GF-D8 (cell line): ENCODE measurements around the gene ZNF830.
A peak's percentile ranks its signal among the peaks of the same experiment; 100 is the strongest.
"Not testable (repeated sequence)": the region's sequence is repeated elsewhere in the genome, so short reads cannot be mapped to it uniquely, and the experiment has no call there.

Source experiments
- DNase-seq: peaks from one replicate; lab custom pipeline; 2025; lab: John Stamatoyannopoulos, UW

The ZNF830 gene, protein sequence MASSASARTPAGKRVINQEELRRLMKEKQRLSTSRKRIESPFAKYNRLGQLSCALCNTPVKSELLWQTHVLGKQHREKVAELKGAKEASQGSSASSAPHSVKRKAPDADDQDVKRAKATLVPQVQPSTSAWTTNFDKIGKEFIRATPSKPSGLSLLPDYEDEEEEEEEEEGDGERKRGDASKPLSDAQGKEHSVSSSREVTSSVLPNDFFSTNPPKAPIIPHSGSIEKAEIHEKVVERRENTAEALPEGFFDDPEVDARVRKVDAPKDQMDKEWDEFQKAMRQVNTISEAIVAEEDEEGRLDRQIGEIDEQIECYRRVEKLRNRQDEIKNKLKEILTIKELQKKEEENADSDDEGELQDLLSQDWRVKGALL

DNA sequence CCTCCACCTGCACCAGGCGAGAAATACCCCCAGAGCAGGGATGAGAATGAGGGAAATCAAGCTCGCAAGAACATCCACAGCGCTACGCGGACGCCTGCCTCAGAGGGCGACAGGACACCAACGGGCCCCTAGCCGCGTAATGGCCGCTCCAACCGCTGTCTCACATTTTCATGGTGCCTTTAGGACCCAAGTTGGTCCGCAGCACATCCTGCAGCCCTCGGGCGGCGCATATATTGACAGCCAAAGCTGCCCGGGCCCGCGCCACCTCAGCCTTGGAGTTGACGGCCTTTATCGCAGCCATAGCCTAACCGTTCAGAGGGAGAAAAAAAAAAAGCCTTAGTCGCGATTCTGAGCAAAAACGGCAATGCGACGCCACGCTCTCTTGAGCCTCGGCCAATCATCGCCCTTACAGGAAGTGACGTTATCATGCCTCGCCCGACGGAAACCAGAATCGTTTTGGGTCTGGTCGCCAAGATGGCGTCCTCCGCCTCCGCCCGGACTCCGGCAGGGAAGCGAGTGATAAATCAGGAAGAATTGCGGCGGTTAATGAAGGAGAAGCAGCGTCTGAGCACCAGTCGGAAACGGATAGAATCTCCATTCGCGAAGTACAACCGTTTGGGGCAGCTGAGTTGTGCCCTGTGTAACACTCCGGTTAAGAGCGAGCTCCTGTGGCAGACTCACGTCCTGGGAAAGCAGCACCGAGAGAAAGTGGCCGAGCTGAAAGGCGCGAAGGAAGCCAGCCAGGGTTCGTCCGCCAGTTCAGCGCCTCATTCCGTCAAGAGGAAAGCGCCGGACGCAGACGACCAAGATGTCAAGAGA lies at the start of gene ZNF830, which contains the start of gene CCT6B:
ZNF830 (plus strand) TSS at position 448 of the 819 bp plus-strand sequence; CDS start at position 475, 27 bp downstream.
CCT6B (minus strand) TSS at position 368 of the 819 bp plus-strand sequence; CDS start at position 301, 67 bp downstream.
- DNase-seq: peak; percentile 54

DNA sequence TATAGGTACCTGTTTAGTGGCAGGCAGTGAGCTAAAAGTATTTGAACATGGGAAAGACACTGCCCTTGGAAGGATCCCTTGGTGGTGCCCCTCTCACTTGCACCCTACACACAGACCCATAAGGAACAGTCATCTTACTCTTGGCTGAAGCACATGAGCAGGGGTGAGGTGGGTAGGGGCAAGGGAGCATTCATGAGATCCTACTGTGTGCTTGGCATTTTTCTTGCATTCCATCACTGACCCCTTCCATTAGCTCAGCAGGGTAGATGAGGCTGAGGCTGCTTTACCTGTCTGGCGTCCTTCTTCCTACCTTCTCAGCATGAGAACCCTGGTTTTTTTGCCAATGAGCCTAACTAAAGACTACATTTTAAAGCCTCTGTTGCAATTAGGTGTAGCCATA lies 48.3 kb upstream of the ZNF830 start:
- no peak for DNase-seq

DNA sequence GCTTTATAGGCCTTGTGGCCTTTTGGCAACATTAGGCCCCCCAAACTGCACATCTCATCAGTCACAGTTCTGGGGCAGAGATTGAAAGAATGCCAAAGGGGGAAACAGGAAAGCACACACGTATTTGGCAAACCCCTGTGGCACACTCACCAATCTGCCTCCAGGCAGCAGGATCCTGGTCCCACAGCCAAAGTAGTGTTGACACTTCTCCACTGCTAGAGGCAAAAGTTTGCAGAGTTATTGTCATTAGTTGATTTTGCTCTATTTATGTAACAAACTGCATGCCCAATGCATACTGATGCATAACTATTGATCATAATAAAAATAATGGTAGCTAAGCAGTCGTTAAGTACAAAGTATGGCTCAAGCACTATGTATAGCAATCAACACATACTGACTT lies 45.2 kb upstream of the ZNF830 start:
- no peak for DNase-seq

DNA sequence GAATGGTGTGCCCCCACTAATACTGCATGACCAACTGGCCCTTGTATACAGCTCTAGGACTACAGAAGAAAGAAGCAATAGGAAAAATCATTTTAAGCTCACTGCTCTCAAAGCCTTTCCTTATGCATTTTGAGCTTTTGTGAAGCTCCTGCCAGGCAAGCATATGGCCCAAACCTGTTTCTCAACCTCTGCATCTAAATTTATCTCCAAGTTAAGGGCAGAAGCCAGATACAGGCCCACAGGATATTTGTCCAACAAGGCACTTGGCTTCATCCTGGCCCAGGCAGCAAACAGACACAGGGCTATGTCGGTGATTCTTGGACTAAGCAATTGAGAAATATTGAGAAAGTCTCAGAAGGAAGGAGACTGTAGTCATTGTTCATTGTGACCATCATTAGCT lies 44.0 kb upstream of the ZNF830 start:
- DNase-seq: no peak

DNA sequence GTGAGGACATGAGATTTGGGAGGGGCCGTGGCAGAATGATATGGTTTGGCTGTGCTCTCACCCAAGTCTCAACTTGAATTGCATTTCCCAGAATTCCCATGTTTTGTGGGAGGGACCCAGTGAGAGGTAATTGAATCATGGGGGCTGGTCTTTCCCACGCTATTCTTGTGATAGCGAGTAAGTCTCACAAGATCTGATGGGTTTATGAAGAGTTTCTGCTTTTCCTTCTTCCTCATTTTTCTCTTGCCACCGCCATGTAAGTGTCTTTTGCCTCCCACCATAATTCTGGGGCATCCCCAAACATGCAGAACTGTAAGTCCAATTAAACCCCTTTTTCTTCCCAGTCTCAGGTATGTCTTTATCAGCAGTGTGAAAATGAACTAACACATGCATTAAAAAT lies 40.7 kb upstream of the ZNF830 start:
- DNase-seq: no peak

DNA sequence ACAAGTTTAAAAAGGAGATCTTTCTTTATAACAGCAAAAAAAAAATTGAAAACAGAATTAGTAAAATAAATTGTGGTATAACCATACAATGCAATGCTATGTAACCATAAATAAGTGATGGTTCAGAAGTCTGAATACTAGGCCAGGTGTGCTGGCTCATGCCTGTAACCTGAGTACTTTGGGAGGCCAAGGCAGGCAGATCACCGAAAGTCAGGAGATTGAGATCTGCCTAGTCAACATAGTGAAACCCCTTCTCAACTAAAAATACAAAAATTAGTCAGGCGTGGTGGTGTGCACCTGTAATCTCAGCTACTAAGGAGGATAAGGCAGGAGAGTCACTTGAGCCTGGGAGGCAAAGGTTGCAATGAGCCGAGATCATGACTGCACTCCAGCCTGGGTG lies 34.7 kb upstream of the ZNF830 start:
- no peak for DNase-seq

DNA sequence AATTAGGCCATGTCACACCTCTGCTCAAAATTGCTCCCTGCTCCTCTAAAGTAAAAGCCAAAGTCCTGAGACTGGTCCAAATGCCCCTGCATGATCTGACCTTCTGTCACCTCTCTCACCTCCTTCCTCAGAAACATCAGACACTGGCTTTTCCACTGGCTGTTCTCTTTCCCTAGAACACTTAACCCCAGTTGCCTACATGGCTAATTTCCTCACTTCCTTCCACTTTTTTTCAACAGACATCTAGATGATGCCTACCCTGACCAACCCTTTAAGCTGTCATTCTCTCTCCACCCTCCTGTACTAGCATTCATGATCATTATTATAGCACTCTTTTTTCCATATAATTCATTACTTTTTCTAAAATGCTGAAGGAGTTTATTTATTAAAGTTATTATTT lies 31.1 kb upstream of the ZNF830 start:
- DNase-seq: peak; percentile 74

DNA sequence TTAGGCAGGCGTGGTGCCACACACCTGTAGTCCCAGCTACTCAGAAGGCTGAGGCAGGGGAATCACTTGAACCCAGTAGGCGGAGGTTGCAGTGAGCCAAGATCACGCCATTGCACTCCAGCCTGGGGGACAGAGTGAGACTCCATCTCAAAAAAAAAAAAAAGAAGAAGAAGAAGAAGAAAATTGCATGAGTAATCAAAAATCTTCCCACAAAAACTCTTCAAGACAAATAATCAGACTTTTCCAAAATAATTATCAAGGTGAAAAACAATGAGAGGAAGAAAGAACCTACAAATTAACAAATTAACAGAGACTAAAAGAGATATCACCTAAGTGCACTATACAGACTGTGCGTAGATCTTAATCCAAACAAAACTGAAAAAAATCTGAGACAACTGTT lies 10.6 kb upstream of the ZNF830 start:
- DNase-seq: not testable (repeated sequence)

DNA sequence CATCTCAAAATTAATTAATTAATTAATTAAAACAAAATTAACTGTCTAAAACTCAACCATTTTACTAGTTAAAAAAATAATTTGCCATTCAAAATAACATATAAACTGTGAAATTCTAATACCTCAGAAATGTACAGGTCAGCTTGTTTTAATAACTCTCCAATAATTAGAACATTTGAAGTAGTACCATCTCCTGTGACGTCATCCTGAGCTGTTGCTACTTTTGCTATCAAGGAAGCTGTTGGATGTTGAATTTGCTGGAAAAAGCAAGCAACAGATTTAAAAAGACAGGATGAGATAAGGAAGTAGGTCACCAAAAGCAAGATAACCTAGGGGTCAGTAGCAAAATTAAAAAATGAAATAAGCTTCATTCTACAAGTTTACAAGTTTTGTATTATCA lies 2.9 kb upstream of the ZNF830 start:
- DNase-seq: no peak

DNA sequence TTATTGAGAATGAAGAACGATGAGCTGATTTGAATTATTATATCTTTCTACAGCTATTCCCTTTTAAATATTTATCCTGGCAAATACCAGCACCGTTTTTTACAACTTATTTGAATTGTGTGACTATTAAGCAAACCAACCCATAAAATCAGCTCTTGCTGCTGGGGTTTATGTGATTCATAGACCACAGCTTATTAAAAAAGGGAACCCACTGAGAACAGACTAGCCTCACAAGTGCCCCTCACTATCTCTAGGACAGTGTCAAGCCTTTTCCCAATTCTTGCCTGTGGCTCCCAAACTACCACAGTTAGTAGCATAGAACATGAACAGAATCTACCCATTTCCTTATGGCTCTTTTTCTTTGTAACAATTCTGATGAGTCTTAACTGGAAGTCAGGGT lies 12.8 kb downstream of the ZNF830 start:
- no peak for DNase-seq

DNA sequence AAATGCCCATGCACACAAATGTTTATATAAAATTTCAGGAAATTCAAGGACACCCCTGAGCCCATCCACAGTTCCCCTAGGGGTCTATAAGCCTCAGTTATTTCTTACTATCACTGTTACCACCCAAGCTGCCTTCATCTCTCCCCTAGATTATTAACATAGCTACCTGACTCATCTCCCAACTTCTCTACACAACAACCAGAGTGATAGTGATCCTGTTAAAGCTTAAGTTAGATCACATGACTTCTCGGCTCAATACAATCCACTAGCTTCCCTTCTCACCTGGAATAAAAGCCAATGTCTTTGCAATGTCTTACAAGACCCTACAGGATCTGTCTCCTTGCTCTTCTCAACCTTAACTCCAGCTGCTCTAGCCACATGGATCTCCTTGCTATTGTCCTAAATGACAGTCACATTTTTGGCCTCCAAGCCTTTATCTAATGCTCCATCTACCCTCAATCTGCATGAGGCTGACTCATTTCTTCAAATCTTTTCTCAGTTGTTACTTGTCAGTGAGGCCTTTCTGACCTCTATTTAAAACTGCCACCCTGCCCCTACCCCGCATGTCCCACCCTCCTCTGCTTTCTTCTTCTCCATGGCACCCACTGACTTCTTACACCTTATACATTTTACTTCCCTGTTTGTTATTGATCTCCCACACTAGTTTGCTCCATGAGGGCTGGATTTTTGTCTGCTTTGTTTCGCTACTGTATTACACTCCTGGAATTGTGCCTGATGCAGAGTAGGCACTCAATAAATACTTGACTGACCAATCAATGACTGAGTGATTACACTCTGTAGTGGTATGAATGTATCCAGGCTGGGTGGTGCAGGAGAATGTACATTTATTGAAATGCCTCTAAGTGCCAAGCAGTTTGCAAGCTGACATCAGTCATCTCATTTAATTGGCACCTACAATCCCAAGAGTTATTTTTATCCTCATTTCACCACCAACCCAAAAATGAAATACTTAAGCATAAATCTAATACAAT lies 13.8 kb downstream of the ZNF830 start:
- DNase-seq: no peak

DNA sequence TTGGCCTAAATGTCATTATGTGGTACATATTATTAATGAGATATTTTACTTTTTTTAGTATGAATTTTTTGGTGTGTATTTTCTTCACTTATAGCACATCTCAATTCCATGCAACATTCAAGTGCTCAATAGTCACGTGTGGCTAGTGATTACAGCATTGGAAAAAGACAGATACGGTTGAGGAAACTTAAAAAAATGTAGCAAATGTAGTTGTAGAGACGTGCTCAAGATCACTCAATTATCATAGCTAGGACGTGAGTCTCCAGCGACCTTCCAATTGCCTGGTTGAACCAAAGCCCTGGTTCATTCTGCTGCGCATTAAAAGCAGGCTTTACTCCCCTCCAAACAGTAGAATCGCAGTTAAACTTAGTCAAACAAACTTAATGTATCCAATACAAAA lies 17.8 kb downstream of the ZNF830 start:
- no peak for DNase-seq

DNA sequence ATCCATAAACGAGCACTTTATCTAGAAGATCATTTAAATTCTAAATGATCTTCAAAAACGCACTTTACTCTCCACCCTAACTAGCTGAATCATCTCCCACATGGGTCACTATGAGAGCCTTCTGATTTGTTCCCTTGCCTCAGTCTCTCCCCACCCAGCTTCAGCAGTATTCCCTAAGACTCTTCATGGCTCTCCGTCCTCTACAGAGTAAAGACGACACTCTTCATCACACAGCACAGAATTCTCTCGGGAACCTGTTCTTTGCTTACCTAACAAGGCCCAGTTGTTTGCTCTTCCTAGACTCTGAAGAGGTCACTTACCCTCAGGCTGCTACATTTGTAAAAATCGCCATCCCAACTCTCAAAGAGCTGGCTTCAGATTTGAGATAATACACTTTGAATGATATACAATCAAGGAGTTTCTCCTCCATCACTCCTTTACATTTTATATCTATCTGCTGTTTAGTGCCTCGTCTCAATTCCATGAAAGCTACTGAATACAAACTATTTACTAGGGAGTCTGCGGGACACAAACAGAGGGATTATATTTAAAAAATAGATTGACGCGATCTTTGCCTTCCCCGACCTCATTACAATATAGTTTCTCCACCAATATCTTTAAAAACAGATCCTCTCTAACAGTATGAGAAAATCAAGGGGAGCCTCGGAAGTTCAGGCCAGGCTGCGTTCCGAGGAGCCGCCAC lies 18.5 kb downstream of the ZNF830 start:
- no peak for DNase-seq

DNA sequence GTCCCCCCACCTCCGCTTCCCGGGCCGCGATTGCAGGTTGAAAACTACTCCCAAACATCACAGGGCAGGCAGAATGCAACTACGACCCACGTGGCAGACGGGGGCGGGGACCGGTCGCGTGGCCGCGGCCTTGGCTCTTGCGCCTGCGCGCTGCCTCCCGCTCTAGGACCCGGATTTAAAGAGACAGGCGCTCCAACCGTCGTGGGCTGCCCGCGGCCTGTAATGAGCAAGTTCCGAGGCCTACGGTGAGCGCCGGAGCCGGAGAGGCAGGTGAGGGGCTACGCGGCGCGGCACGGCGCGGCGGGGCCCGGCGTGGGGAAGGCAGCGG lies 19.0 kb downstream of the ZNF830 start, which contains the start of gene LIG3:
LIG3 (plus strand) TSS at position 160 of the 328 bp plus-strand sequence. CDS start 2,494 bp downstream, outside the sequence.
- peak; percentile 50 for DNase-seq

DNA sequence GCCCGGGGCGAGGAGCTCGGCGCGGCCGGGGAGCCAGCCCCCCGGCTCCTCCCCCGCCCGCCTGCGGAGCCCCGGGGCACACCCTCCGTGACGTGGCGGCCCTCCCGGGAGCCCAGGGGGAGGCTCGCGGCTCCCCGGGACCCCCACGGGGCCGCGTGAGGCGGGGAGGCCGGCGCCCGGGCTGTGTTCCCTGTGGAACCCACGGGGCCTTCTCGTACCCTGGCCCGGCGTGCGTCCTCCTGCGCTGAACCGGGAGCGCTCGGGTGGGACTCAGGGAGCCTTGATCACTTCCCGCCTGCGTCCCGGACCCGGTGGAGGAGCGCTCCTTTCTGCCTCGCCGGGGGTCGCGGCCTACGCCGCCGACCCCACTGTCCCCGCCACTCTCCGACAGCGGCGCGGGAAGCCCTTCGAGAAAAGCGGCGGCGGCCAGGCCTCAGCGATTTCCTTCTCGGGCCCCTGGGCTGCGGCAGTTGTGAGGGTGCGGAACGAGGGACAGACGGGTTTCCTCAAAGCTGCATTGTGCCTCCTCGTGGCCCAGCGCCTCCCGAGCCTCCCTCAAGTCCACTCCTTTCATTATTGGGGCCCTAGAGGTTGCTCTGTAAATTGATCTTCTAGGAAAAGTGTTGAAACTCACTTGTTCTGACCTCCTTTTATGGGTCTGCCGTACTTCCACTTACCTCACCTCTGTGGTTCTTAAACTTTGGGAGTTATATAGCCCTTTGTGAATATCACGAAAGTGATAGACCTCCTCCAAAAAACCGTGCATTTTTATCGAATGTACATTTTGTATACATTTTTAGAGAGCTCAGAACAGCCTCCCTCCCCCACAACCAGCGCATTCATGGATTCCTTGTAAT lies 19.6 kb downstream of the ZNF830 start:
- DNase-seq: peak; percentile 82

DNA sequence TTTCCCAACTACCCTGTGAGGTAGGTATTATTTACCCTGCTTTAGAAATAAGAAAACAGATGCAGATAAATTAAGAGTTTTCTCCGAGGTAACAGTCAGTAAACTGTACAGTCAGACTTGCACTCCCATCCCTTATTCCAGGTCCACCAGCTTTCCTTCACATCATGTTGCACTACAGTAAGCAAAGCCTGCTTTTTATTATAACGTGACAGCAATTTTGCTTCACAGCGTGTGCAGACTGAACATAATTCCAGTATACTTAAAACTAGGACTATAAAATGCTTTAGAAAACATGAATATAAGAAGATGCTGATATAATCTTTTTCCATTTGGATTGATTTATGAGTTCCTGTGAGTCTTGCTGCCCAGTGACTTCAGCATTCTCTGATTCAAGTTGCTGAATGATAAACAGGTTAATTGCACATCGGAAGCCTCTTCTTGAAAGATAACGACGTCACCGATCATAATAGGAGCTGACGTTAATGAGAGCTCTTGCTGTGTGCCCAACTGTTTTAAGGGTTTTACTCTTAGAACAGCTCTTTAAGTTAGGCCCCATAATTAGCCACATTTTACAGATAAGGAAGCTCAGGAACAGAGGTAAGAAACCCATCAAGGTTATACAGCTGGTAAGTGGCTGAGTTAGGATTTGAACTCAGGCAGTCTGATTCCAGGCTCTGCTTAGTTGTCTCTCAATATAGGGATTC lies 20.4 kb downstream of the ZNF830 start:
- DNase-seq: peak; percentile 3

DNA sequence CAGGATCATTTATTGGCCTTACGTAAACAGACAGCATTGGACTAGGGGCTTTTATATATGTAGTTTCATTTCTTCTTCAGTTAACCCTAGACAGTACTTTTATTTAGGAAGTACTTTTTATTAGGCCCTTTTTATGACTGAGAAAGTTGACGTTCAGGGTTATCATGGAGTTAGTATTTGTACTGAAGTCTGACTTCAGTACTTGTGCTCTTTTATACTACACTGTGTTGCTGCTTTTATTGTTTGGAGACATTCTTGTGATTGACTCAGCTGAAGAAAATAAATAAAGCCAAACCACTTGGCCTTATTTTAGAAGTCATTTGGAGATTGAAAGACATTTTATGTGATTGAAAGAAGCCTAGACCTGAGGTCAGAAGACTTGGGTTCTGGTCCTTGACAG lies 25.9 kb downstream of the ZNF830 start:
- DNase-seq: no peak

DNA sequence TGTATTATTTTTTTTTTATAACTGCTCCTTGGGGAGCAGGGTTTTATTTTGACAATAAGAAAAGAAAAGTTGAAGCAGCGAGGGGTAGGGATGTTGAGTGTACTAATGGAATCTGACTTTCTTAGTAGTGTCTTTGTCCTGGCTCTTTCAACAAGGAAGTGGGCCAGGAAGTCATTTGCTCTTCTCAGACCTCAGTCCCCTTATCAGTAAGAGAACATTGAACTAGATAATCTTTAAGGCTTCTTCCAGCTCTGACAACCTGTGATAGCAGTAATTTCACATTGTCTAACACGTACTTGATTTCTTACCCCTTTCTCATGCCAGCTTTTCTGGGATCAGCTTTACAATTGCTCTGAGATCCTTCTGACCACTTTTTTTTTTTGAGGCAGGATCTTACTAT lies 27.3 kb downstream of the ZNF830 start:
- peak; percentile 47 for DNase-seq

DNA sequence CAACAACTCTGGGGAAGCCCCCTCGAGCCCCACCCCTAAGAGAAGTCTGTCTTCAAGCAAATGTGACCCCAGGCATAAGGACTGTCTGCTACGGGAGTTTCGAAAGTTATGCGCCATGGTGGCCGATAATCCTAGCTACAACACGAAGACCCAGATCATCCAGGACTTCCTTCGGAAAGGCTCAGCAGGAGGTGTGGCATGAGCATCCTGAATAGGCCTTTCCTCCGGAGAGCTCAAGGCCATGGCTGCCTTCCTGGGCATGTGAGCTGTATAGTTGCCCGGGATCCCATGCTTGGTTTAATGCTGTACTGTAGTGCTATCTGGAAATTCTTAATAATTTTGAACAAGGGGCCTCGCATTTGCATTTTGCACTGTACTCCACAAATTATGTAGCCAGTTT lies 28.1 kb downstream of the ZNF830 start:
- DNase-seq: no peak

DNA sequence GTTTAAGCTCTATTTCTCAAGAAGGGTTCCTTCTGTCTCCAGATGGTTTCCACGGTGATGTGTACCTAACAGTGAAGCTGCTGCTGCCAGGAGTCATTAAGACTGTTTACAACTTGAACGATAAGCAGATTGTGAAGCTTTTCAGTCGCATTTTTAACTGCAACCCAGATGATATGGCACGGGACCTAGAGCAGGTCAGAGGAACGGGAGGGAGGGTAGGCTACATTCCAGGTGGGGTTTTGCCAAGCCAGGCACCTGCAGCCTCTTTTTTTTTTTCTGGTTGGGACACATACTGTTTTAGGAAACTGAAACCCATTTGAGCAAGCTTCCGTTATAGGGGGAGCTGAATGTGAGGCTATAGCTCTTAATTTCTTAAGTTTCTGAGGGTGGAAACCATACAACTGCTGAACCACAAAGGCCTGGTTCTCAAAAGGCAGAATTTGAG lies 29.6 kb downstream of the ZNF830 start:
- peak; percentile 83 for DNase-seq
